Naive thymus-derived CD8-positive, alpha-beta T cell (primary cell): ENCODE results near the gene HP. TPM values are rescaled to one million over a fixed set of nuclear protein-coding genes. Genes with fewer than 3 reads are reported as not detected.
A peak's percentile ranks its signal among the peaks of the same experiment; 100 is the strongest.
"Not testable (repeated sequence)": the region's sequence is repeated elsewhere in the genome, so short reads cannot be mapped to it uniquely, and the experiment has no call there.

Source experiments
- ATAC-seq, 2 donors: fragments of 150-1000 bp; cut with Tn5 transposase in 1 of 2; sonication (Bioruptor Pico), chemical (Tn5 transposase) in 1 of 2; 1 replicate in 1 of 2; 2 replicates in 1 of 2; pipeline ENCODE4 v1.10.0; 2021; ENCODE audit warnings: mild to moderate bottlenecking in 2 of 2, moderate library complexity in 2 of 2
- POLR2A ChIA-PET: fragments of 350-600 bp; sonication (Branson Sonifier 250); formaldehyde crosslinking; loops from one replicate; lab custom pipeline; 2021; ENCODE audit warnings: antibody characterized with exemption; lab: Charles Lee
- DNase-seq, 10 donors: peaks; one replicate each; pipeline versions ENCODE4 v3.0.0 to v3.0.0-alpha.2; 2020 to 2022
- H3K27ac Mint-ChIP-seq, 10 donors: one replicate each; pipeline ENCODE4 v1.8.0; 2020 to 2022; ENCODE audit warnings: mild to moderate bottlenecking in 10 of 10, mixed read lengths in 10 of 10, moderate library complexity in 4 of 10, inconsistent platforms in 1 of 10
- H3K27me3 Mint-ChIP-seq, 5 donors: one replicate each; pipeline ENCODE4 v1.8.0; 2021 to 2022; ENCODE audit warnings: mixed read lengths in 5 of 5
- H3K36me3 Mint-ChIP-seq, 3 donors: one replicate each; pipeline ENCODE4 v1.8.0; 2020 to 2022; ENCODE audit warnings: mixed read lengths in 3 of 3, mild to moderate bottlenecking in 2 of 3, inconsistent platforms in 1 of 3
- H3K4me1 Mint-ChIP-seq, 4 donors: one replicate each; pipeline ENCODE4 v1.8.0; 2021 to 2022; ENCODE audit warnings: mixed read lengths in 4 of 4
- H3K4me3 Mint-ChIP-seq, 10 donors: one replicate each; pipeline ENCODE4 v1.8.0; 2020 to 2022; ENCODE audit warnings: mild to moderate bottlenecking in 10 of 10, mixed read lengths in 10 of 10, moderate library complexity in 6 of 10, inconsistent platforms in 1 of 10
- H3K9me3 Mint-ChIP-seq, 9 donors: one replicate each; pipeline ENCODE4 v1.8.0; 2020 to 2022; ENCODE audit warnings: mixed read lengths in 9 of 9, mild to moderate bottlenecking in 3 of 9, inconsistent platforms in 1 of 9, moderate library complexity in 1 of 9
- polyA plus RNA-seq, 3 donors: library from polyadenylated mRNA; unstranded; fragments of 300-500 nt; fragmentation: Illumina TruSeq; gene quantifications; one replicate each; pipeline ENCODE4 v1.2.3, GENCODE V29; 2021
- total RNA-seq, 8 experiments: library from RNA in 2 of 8; stranded (reverse) in 2 of 8; gene quantifications; one replicate each; pipeline ENCODE4 v1.2.3 and lab custom pipeline; 2021 to 2026

Gene HP
- total RNA-seq (under 1 TPM in 1 of 2 experiments, not detected in 1; 0.22 TPM), polyA plus RNA-seq (under 1 TPM in 1 of 3 donors, not detected in 2; 0.26 TPM), total RNA-seq (lab: John Stamatoyannopoulos, UW) (0 reads per million in 6 experiments)

DNA sequence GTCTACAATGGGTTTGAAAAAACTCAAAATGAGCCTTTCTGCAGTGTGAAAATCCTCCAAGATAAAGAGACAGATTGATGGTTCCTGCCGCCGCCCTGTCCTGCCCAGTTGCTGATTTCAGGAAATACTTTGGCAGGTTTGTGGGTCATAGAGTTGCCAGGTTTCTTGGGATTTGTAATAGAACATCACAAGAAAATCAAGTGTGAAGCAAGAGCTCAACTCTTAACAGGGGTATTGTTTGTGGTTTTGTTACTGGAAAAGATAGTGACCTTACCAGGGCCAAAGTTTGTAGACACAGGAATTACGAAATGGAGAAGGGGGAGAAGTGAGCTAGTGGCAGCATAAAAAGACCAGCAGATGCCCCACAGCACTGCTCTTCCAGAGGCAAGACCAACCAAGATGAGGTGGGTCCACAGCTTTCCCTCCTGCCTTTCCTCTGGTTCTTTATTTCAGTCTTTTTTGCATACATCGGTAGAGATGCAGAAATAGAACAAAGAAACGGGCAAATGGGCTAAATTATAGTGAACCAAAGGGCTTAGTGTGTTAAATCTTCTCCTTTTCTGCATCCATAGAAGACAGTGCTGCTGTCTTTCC is at the start of gene HP:
Gene HP, plus strand, starts transcription at position 252 of the 594 bp plus-strand sequence. Its CDS starts 148 bp downstream, at position 400.
- DNase-seq, H3K4me3 Mint-ChIP-seq, ATAC-seq, H3K27ac Mint-ChIP-seq, H3K4me1 Mint-ChIP-seq, H3K27me3 Mint-ChIP-seq, POLR2A ChIA-PET: not testable (repeated sequence)
- H3K9me3 Mint-ChIP-seq = peaks cover under 1 to 21% (median 10%) of the 10 kb centered on the region in 9 donors
- H3K36me3 Mint-ChIP-seq = peaks cover 4 to 13% (median 6%) of the 10 kb centered on the region in 3 donors

DNA sequence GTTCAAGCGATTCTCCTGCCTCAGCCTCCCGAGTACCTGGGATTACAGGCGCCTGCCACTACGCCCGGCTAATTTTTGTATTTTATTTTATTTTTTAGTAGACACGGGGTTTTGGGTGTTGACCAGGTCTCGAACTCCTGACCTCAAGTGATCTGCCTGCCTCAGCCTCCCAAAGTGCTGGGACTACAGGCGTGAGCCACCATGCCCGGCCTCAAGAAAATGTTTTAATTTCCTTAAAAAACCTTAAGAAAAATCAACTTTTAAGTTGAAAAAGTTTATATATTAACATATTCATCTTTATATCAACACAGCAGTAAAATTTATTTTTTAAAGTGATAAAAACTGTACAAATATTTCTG is 46.3 kb upstream of the HP start:
- H3K9me3 Mint-ChIP-seq, DNase-seq, POLR2A ChIA-PET, H3K36me3 Mint-ChIP-seq, H3K27me3 Mint-ChIP-seq, ATAC-seq: not testable (repeated sequence)
- H3K27ac Mint-ChIP-seq = peak overlapping the region in 9 of 10 donors; percentile 87 to 96 (median 92)
- peaks cover 8 to 28% (median 26%) of the 10 kb centered on the region in 4 donors for H3K4me1 Mint-ChIP-seq
- H3K4me3 Mint-ChIP-seq = peak overlapping the region; percentile 94 to 99 (median 97)

DNA sequence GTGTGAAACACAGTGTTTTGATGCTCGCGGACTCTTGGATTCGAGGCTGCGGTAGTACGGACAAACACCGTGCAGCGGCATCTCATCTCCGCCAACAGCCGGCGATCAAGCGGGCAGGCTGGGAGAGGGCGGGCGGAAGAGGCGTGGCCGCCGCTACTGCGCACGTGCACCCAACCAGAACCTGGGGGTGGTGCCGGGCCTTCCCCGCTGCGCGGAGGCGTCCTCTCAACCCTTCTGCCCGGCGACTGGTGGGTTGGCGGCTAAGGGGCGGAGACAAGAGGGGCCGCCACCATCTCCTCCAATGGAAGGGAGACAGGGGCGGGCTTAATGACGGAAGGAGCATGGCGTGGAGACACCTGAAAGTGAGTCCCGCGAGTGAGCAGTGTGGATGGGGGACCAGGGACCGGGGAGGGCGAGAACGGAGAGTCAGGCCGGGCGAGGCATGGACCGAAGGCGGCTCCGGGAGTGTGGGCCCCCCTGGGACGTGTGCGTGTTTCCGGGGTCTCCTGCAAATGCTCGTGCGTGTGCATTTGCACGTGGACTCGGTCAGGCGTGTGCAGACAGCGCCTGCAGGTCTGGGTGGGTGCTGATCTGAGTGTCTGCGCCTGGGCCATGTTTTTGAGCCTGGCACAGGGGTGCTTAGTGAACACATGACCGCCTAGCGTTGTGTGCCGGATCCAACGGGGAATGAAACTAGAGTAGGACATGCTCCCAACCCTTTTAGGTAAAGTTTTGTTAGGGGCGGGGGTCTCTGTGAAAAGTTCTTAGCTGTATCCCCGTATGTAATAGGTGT is 45.7 kb upstream of the HP start, which contains the start of gene DHODH:
Gene DHODH, plus strand, starts transcription at position 321 of the 793 bp plus-strand sequence. Its CDS starts 21 bp downstream, at position 342.
- peak; percentile 94 to 98 (median 97) for DNase-seq
- H3K27me3 Mint-ChIP-seq = no peaks in the 10 kb centered on the region
- H3K9me3 Mint-ChIP-seq = no peaks in the 10 kb centered on the region
- peak; percentile 98 to 99 for ATAC-seq
- H3K4me3 Mint-ChIP-seq = peak within 1 kb of the TSS; percentile 94 to 99 (median 97)
- peak within 1 kb of the TSS; percentile 83 to 96 (median 90) for H3K27ac Mint-ChIP-seq
- peaks cover 10 to 32% (median 26%) of the 10 kb centered on the region in 4 donors for H3K4me1 Mint-ChIP-seq
- peaks cover 0 to 10% (median 0%) of the 10 kb centered on the region in 3 donors for H3K36me3 Mint-ChIP-seq
- POLR2A ChIA-PET = interaction anchor here (0.7 to 1.7 kb wide), 2 partner anchors 86 to 114 kb away, joined by 3 to 4 read pairs; no protein-coding TSS in a partner anchor

DNA sequence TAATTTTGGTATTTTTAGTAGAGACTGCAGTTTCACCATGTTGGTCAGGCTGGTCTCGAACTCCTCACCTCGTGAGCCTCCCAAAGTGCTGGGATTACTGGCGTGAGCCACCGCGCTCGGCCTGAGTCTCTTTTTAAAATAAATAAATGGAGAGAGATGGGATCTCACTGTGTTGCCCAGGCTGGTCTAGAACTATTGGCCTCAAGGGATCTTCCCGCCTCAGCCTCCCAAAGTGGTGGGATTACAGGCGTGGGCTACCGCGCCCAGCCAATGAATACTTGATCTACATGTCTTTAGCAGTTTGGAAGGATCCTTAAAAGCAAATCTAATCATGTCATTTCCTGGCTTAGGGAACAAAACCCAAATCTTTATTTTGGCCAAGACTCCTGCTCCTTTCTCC is 44.5 kb upstream of the HP start:
- Mint-ChIP-seq H3K4me1 (peaks cover 10 to 34% (median 26%) of the 10 kb centered on the region in 4 donors), H3K9me3 (no peaks in the 10 kb centered on the region), H3K27me3 (no peaks in the 10 kb centered on the region), H3K27ac (peak overlapping the region in 8 of 10 donors; percentile 15 to 89 (median 50)), H3K36me3 (peaks cover 0 to 18% (median 0%) of the 10 kb centered on the region in 3 donors), H3K4me3 (peak overlapping the region; percentile 58 to 88 (median 68))
- POLR2A ChIA-PET = interaction anchor here (1.7 kb wide), 1 partner anchor 85 kb away, joined by 3 read pairs; no protein-coding TSS in a partner anchor
- no peak for DNase-seq
- ATAC-seq = no peak

DNA sequence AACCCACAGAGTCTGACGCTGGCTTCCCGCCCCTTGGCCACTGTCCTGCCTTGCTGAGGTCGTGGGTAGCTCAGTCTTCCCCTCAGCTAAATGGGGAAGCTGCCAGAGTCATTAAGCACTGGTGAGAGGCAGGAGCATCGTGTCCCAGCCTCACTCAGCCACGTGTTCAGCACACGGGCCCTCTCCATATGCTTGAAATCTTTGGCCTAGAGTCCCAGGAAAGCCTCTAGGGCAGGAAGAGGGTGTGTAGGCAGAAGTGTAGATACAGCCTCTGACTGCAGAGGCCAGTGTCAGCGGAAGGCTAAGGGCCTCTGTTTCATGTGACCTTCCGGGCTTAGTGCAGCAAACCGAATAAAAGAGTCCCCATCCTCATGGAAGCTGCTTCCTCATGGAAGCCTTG is 41.7 kb upstream of the HP start:
- H3K4me3 Mint-ChIP-seq = no peak overlapping the region
- no peaks in the 10 kb centered on the region for H3K27me3 Mint-ChIP-seq
- peaks cover 0 to 42% (median 6%) of the 10 kb centered on the region in 3 donors for H3K36me3 Mint-ChIP-seq
- no peaks in the 10 kb centered on the region for H3K9me3 Mint-ChIP-seq
- no peak for ATAC-seq
- DNase-seq = no peak
- H3K27ac Mint-ChIP-seq = no peak overlapping the region
- POLR2A ChIA-PET = no interaction called here
- H3K4me1 Mint-ChIP-seq = peaks cover 16 to 34% (median 26%) of the 10 kb centered on the region in 4 donors

DNA sequence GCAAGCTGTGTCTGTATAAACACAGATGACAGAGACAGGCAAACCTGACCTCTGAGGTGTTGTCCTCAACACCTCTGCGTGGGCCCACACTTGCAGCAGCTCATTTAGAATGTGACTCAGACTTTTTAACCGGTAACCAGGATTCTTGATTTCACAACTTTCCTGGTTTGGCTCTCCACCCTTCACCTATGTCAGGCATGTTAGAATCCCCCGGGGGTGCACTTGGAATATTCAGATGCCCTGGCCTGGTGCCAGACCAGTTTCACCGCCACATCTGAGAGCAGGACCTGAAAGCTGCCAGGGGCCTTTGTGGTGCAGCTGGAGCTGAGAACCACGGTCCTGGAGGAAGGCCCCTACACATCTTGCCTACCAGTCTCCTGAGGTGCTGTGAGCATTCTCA is 40.9 kb upstream of the HP start:
- ATAC-seq = no peak
- no peaks in the 10 kb centered on the region for H3K27me3 Mint-ChIP-seq
- peaks cover 0 to 49% (median 8%) of the 10 kb centered on the region in 3 donors for H3K36me3 Mint-ChIP-seq
- H3K27ac Mint-ChIP-seq = peak overlapping the region in 4 of 10 donors; percentile 51 to 84 (median 63)
- POLR2A ChIA-PET = no interaction called here
- no peak for DNase-seq
- no peaks in the 10 kb centered on the region for H3K9me3 Mint-ChIP-seq
- no peak overlapping the region for H3K4me3 Mint-ChIP-seq
- peaks cover 16 to 33% (median 25%) of the 10 kb centered on the region in 4 donors for H3K4me1 Mint-ChIP-seq

DNA sequence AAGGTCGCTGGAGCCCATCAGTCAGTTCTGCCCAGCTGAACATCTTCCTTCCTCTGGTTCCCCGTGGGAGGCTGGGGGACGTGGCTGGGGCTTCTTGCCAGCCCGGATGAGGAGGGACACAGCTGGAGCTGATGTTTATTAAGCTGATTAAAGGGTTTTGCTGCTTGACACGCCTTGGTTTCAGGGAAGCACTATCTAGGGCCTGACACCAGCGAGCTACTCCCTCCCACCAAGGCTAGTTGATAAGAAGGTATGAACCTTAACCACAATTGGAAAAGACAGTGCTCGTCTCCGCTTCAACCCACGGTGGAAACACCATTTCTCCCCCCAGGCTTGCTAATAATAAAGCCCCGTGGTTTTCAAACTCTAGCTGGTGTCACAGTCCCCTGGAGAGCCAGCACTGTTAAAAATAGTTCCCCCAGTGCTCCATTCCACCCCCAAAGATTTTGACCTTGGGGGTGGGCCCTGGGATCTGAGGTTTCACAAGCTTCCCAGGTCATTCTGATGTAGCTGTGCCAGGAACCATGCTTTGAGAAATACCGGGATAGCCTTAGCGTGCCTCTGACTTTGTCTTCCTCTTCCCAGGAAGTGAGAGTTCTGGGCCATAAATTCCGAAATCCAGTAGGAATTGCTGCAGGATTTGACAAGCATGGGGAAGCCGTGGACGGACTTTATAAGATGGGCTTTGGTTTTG is 40.3 kb upstream of the HP start:
- Mint-ChIP-seq H3K27me3 (no peaks in the 10 kb centered on the region), H3K27ac (peak overlapping the region in 6 of 10 donors; percentile 37 to 65 (median 46))
- POLR2A ChIA-PET = no interaction called here

GRCh38 chr16:72014675-72015074 is 39.6 kb upstream of the HP start:
- DNase-seq (no peak), ATAC-seq (no peak)
- Mint-ChIP-seq H3K4me3 (no peak overlapping the region), H3K27ac (peak overlapping the region in 3 of 10 donors; percentile 2 to 43 (median 43)), H3K9me3 (no peaks in the 10 kb centered on the region), H3K4me1 (peaks cover 16 to 26% (median 19%) of the 10 kb centered on the region in 4 donors), H3K36me3 (peaks cover 0 to 62% (median 8%) of the 10 kb centered on the region in 3 donors), H3K27me3 (no peaks in the 10 kb centered on the region)
- POLR2A ChIA-PET = no interaction called here

More for the DNA sequence above, 40.3 kb upstream of the HP start:
- ATAC-seq = no peak
- Mint-ChIP-seq H3K36me3 (peaks cover 0 to 55% (median 8%) of the 10 kb centered on the region in 3 donors), H3K4me3 (peak overlapping the region in 1 of 10 donors; percentile 30), H3K9me3 (no peaks in the 10 kb centered on the region), H3K4me1 (peaks cover 14 to 27% (median 20%) of the 10 kb centered on the region in 4 donors)
- DNase-seq = no peak

DNA sequence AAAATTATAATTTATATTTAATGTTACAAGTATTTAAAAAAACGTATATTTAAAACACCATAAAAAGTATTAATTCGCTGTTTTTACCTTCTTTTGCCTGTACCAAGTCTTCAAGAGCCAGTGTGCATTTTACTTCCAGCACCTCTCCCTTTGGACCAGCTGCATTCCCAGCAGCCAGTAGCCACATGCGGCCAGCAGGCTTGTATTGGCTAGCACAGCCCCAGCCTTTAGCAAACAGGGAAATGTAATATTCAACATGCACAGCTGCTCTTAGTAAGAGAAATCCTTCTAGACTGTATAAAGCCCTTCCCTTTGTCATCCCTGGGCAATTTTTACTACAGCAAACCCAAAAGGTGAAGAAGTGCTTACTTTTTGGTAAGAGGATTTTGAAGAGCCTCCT is 39.2 kb upstream of the HP start:
- H3K4me3 Mint-ChIP-seq = no peak overlapping the region

GRCh38 chr16:72018470-72018869 is 35.8 kb upstream of the HP start:
- POLR2A ChIA-PET = no interaction called here
- no peaks in the 10 kb centered on the region for H3K9me3 Mint-ChIP-seq
- no peak overlapping the region for H3K27ac Mint-ChIP-seq
- DNase-seq (no peak), ATAC-seq (no peak)
- no peak overlapping the region for H3K4me3 Mint-ChIP-seq
- no peaks in the 10 kb centered on the region for H3K27me3 Mint-ChIP-seq
- peaks cover 2 to 10% (median 6%) of the 10 kb centered on the region in 4 donors for H3K4me1 Mint-ChIP-seq
- H3K36me3 Mint-ChIP-seq = peaks cover 0 to 84% (median 13%) of the 10 kb centered on the region in 3 donors

More for the DNA sequence above, 39.2 kb upstream of the HP start:
- Mint-ChIP-seq H3K4me1 (peaks cover 14 to 22% (median 15%) of the 10 kb centered on the region in 4 donors), H3K27ac (no peak overlapping the region), H3K27me3 (no peaks in the 10 kb centered on the region), H3K36me3 (peaks cover 0 to 65% (median 8%) of the 10 kb centered on the region in 3 donors), H3K9me3 (no peaks in the 10 kb centered on the region)
- DNase-seq (no peak), ATAC-seq (no peak)
- POLR2A ChIA-PET = no interaction called here

DNA sequence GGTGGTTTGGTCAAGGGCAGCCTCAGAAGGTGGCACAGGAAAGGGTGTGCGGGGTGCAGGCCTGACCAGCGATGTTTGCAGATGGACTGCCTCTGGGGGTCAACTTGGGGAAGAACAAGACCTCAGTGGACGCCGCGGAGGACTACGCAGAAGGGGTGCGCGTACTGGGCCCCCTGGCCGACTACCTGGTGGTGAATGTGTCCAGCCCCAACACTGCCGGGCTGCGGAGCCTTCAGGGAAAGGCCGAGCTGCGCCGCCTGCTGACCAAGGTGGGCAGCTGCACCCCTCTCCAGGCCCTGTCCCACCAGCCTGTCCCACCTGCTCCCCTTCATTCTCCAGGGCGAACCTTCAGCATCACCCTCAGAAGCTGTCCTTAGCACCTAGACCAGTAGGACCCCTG is 33.3 kb upstream of the HP start:
- Mint-ChIP-seq H3K27me3 (no peaks in the 10 kb centered on the region), H3K9me3 (no peaks in the 10 kb centered on the region), H3K4me1 (peaks cover 0 to 6% (median 3%) of the 10 kb centered on the region in 4 donors), H3K27ac (no peak overlapping the region), H3K4me3 (no peak overlapping the region), H3K36me3 (peaks cover 0 to 83% (median 16%) of the 10 kb centered on the region in 3 donors)
- no peak for DNase-seq
- ATAC-seq = no peak
- POLR2A ChIA-PET = no interaction called here

DNA sequence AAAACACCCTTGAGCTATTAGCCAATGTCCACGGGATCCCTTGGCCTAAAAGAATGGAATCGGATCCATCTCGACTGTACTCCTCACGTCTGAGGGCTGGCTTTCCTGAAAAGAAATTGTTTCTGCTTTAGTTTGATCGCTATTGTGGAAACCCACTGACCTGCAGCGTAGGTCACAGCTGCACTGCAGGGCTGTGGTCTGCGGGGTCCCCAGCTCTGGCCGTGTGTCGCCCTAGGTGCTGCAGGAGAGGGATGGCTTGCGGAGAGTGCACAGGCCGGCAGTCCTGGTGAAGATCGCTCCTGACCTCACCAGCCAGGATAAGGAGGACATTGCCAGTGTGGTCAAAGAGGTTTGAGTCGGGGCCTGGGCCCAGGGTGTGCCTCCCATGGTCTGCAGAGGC is 32.2 kb upstream of the HP start:
- DNase-seq (no peak), ATAC-seq (no peak)
- POLR2A ChIA-PET = no interaction called here
- H3K27me3 Mint-ChIP-seq = no peaks in the 10 kb centered on the region
- peaks cover 0 to 2% (median 0%) of the 10 kb centered on the region in 4 donors for H3K4me1 Mint-ChIP-seq
- no peaks in the 10 kb centered on the region for H3K9me3 Mint-ChIP-seq
- H3K4me3 Mint-ChIP-seq = no peak overlapping the region
- H3K27ac Mint-ChIP-seq = no peak overlapping the region
- H3K36me3 Mint-ChIP-seq = peaks cover 0 to 76% (median 13%) of the 10 kb centered on the region in 3 donors
